ENCODE data around the gene COL1A1. TPM values are rescaled to one million over a fixed set of nuclear protein-coding genes. Genes with fewer than 3 reads are reported as not detected.

COL1A1 gene
- total RNA-seq, 2 experiments from 2014 or later: not detected

- ChIA-PET CTCF (ENCODE audit: unreplicated experiment) (interaction anchor here (1.2 kb wide), 1 partner anchor 13 kb away, joined by 3 read pairs; no protein-coding TSS in a partner anchor), POLR2A (interaction anchor here (0.6 kb wide), 1 partner anchor 109 kb away, joined by 4 read pairs; no protein-coding TSS in a partner anchor)
- Histone ChIP-seq H3K9me2 (ENCODE audit: insufficient read depth, low read length) (no peaks in the 10 kb centered on the region), H3K79me2 (ENCODE audit: insufficient read depth, low read depth, low read length) (no peaks in the 10 kb centered on the region), H3K4me1 (ENCODE audit: insufficient read depth, low read length, poor library complexity, severe bottlenecking) (no peaks in the 10 kb centered on the region), H3K9me3 (ENCODE audit: low read length) (no peaks in the 10 kb centered on the region), H3K36me3 (ENCODE audit: insufficient read depth, low read length) (no peaks in the 10 kb centered on the region), H4K20me1 (ENCODE audit: insufficient read depth, low read length) (no peaks in the 10 kb centered on the region), H3K27ac (ENCODE audit: low read depth, low read length, poor library complexity, severe bottlenecking) (no peak overlapping the region), H3K4me2 (ENCODE audit: low read length) (no peak overlapping the region), H2AFZ (ENCODE audit: low read length) (no peak overlapping the region), H3K4me3 (ENCODE audit: low read depth, low read length, poor library complexity, severe bottlenecking) (no peak overlapping the region)
- peak; percentile 34; the same call in 1 of the 2 replicates for TF ChIP-seq CTCF (conservative IDR thresholded peaks at IDR 0.05; ENCODE audit: low read length)
- TF ChIP-seq EZH2phosphoT487 (IDR thresholded peaks at IDR 0.05; ENCODE audit: borderline replicate concordance, low read depth, low read length): no peak
- intact Hi-C loops (cut with micrococcal nuclease; ENCODE audit: unreplicated experiment): no loop called here
- DNase-seq (ENCODE audit: low spot score): peak; percentile 29
- BruUV-seq (replicated peaks): no TSS peak
Observed at GRCh38 chr17:50213026-50214022, 11.9 kb upstream of the COL1A1 start.

- H3K27ac ChIP-seq (ENCODE audit: low read depth, low read length, poor library complexity, severe bottlenecking): no peak overlapping the region
- no peaks in the 10 kb centered on the region for H3K9me3 ChIP-seq (ENCODE audit: low read length)
- no TSS peak for BruUV-seq (replicated peaks)
- intact Hi-C loops (cut with micrococcal nuclease; ENCODE audit: unreplicated experiment): no loop called here
- POLR2A ChIA-PET: interaction anchor here (0.6 kb wide), 1 partner anchor 110 kb away, joined by 4 read pairs; no protein-coding TSS in a partner anchor
- TF ChIP-seq CTCF (conservative IDR thresholded peaks at IDR 0.05; ENCODE audit: low read length) (no peak), EZH2phosphoT487 (IDR thresholded peaks at IDR 0.05; ENCODE audit: borderline replicate concordance, low read depth, low read length) (no peak)
- no peaks in the 10 kb centered on the region for H3K9me2 ChIP-seq (ENCODE audit: insufficient read depth, low read length)
- CTCF ChIA-PET (ENCODE audit: unreplicated experiment): interaction anchor here (1.2 kb wide), 1 partner anchor 12 kb away, joined by 3 read pairs; no protein-coding TSS in a partner anchor
- no peaks in the 10 kb centered on the region for H3K36me3 ChIP-seq (ENCODE audit: insufficient read depth, low read length)
- no peaks in the 10 kb centered on the region for H4K20me1 ChIP-seq (ENCODE audit: insufficient read depth, low read length)
- H3K4me3 ChIP-seq (ENCODE audit: low read depth, low read length, poor library complexity, severe bottlenecking): no peak overlapping the region
- no peak overlapping the region for H3K4me2 ChIP-seq (ENCODE audit: low read length)
- no peaks in the 10 kb centered on the region for H3K4me1 ChIP-seq (ENCODE audit: insufficient read depth, low read length, poor library complexity, severe bottlenecking)
- no peaks in the 10 kb centered on the region for H3K79me2 ChIP-seq (ENCODE audit: insufficient read depth, low read depth, low read length)
- no peak overlapping the region for H2AFZ ChIP-seq (ENCODE audit: low read length)
- no peak for DNase-seq (ENCODE audit: low spot score)
Observed at GRCh38 chr17:50212121-50212843, 10.9 kb upstream of the COL1A1 start.

All from OCI-LY7 (cell line).